ENCODE results near the gene LMNTD2. TPM values are rescaled to one million over a fixed set of nuclear protein-coding genes. Genes with fewer than 3 reads are reported as not detected.

Gene LMNTD2
- total RNA-seq, 1 experiment from 2014 or later = 2.0 TPM

Other genes with a start within 250 kb of the LMNTD2 start
- 76.4 and 108 TPM in 2 replicates for gene IFITM1, start 246.7 kb downstream of the LMNTD2 start, total RNA-seq (2014; rRNA removed; shearing (Covaris generic))
- gene IFITM3, start 239.9 kb downstream of the LMNTD2 start, total RNA-seq (2014; rRNA removed; shearing (Covaris generic)) = 36.2 and 45.8 TPM in 2 replicates
- gene B4GALNT4, start 191.2 kb downstream of the LMNTD2 start, total RNA-seq (2014; rRNA removed; shearing (Covaris generic)) = 27.4 and 32.1 TPM in 2 replicates
- gene PKP3, start 166.5 kb downstream of the LMNTD2 start, total RNA-seq (2014; rRNA removed; shearing (Covaris generic)) = 1.1 and 7.9 TPM in 2 replicates
- gene SIGIRR, start 145.7 kb downstream of the LMNTD2 start, total RNA-seq (2014; rRNA removed; shearing (Covaris generic)) = 20.6 and 31.9 TPM in 2 replicates
- 0.31 and 0.98 TPM in 2 replicates for gene ANO9, start 118.7 kb downstream of the LMNTD2 start, total RNA-seq (2014; rRNA removed; shearing (Covaris generic))
- 78.1 and 84.1 TPM in 2 replicates for gene PTDSS2, start 110.5 kb downstream of the LMNTD2 start, total RNA-seq (2014; rRNA removed; shearing (Covaris generic))
- gene RNH1, start 53.5 kb downstream of the LMNTD2 start, total RNA-seq (2014; rRNA removed; shearing (Covaris generic)) = 164 and 168 TPM in 2 replicates
- 51.7 and 60.1 TPM in 2 replicates for gene HRAS, start 25.2 kb downstream of the LMNTD2 start, total RNA-seq (2014; rRNA removed; shearing (Covaris generic))
- gene LRRC56, start 23.2 kb downstream of the LMNTD2 start, total RNA-seq (2014; rRNA removed; shearing (Covaris generic)) = 0.03 and 1.0 TPM in 2 replicates
- 43.1 and 107 TPM in 2 replicates for gene RASSF7, start 232 bp upstream of the LMNTD2 start, total RNA-seq (2014; rRNA removed; shearing (Covaris generic))
- gene PHRF1, start 15.7 kb upstream of the LMNTD2 start, total RNA-seq (2014; rRNA removed; shearing (Covaris generic)) = 34.8 and 39.3 TPM in 2 replicates
- 1.1 and 3.6 TPM in 2 replicates for gene IRF7, start 55.2 kb upstream of the LMNTD2 start, total RNA-seq (2014; rRNA removed; shearing (Covaris generic))
- gene CDHR5, start 64.2 kb upstream of the LMNTD2 start, total RNA-seq (2014; rRNA removed; shearing (Covaris generic)) = not detected in 2 replicates
- not detected in 2 replicates for gene SCT, start 66.4 kb upstream of the LMNTD2 start, total RNA-seq (2014; rRNA removed; shearing (Covaris generic))
- not detected in 2 replicates for gene DRD4, start 76.5 kb upstream of the LMNTD2 start, total RNA-seq (2014; rRNA removed; shearing (Covaris generic))
- 70.5 and 73.2 TPM in 2 replicates for gene DEAF1, start 134.5 kb upstream of the LMNTD2 start, total RNA-seq (2014; rRNA removed; shearing (Covaris generic))
- 14.8 and 19.8 TPM in 2 replicates for gene TMEM80, start 135.1 kb upstream of the LMNTD2 start, total RNA-seq (2014; rRNA removed; shearing (Covaris generic))
- gene EPS8L2, start 145.5 kb upstream of the LMNTD2 start, total RNA-seq (2014; rRNA removed; shearing (Covaris generic)) = 18.2 and 27.9 TPM in 2 replicates
- 201 and 229 TPM in 2 replicates for gene TALDO1, start 186.7 kb upstream of the LMNTD2 start, total RNA-seq (2014; rRNA removed; shearing (Covaris generic))
- 56.6 and 63.4 TPM in 2 replicates for gene GATD1, start 216.7 kb upstream of the LMNTD2 start, total RNA-seq (2014; rRNA removed; shearing (Covaris generic))
- gene CEND1, start 229.4 kb upstream of the LMNTD2 start, total RNA-seq (2014; rRNA removed; shearing (Covaris generic)) = 0.74 and 0.95 TPM in 2 replicates
- 48.2 and 76.5 TPM in 2 replicates for gene SLC25A22, start 237.5 kb upstream of the LMNTD2 start, total RNA-seq (2014; rRNA removed; shearing (Covaris generic))
- 25.5 and 29.5 TPM in 2 replicates for gene PIDD1, start 244.5 kb upstream of the LMNTD2 start, total RNA-seq (2014; rRNA removed; shearing (Covaris generic))
- 411 and 422 TPM in 2 replicates for gene RPLP2, start 249.2 kb upstream of the LMNTD2 start, total RNA-seq (2014; rRNA removed; shearing (Covaris generic))

Data from G401 (cell line).